ENCODE measurements around the gene DNAJB9. TPM values are rescaled to one million over a fixed set of nuclear protein-coding genes. Genes with fewer than 3 reads are reported as not detected.

DNAJB9 gene
- total and polyA plus RNA-seq, 9 of the 15 experiments (the other 6 are each of a cell fraction or from before 2014, with no cell fraction given) = 4.3 to 34.2 (median 9.6) TPM

GRCh38 chr7:108568801-108569380, 783 bp upstream of the DNAJB9 start:
- 1% methylated on average over 24 of the region's 24 CpGs for WGBS (ENCODE audit: insufficient coverage, low coverage, missing lambda C conversion rate)
- H3K4me3 ChIP-seq = peak overlapping the region; percentile 72
- ATAC-seq (no peak), DNase-seq (ENCODE audit: extremely low read depth in 1 of 4, low spot score in 3 of 4) (no peak), FAIRE-seq (no peak)
- in situ Hi-C loops (cut with MboI) (no loop called here), intact Hi-C loops (cut with micrococcal nuclease) (loop anchor here (1.0 kb wide), 2 partner anchors 32 to 43 kb away; partner anchors contain the start of gene PNPLA8)
- H3K36me3 ChIP-seq (ENCODE audit: control insufficient read depth, insufficient read depth, low read length) = peaks cover 53% of the 10 kb centered on the region
- peak overlapping the region; percentile 94 for H3K4me2 ChIP-seq (ENCODE audit: insufficient read depth, low read length)
- peak overlapping the region; percentile 92 for H2AFZ ChIP-seq (ENCODE audit: low read depth, low read length)
- no peaks in the 10 kb centered on the region for H4K20me1 ChIP-seq (replicated peaks; ENCODE audit: control insufficient read depth, insufficient read depth, low read length)
- ChIA-PET CTCF (ENCODE audit: low intra/inter-chr PET ratio) (no interaction called here), POLR2A (interaction anchor here (0.6 to 2.0 kb wide), 9 partner anchors 9 to 462 kb away, joined by 3 to 19 read pairs (median 4); partner anchors contain the start of gene PNPLA8)
- peaks cover 81% of the 10 kb centered on the region for H3K79me2 ChIP-seq (ENCODE audit: control insufficient read depth, insufficient read depth, low read length)
- H3K27ac ChIP-seq (ENCODE audit: extremely low read depth, low read depth, low read length) = peak overlapping the region; percentile 93
- no peaks in the 10 kb centered on the region for H3K9me1 ChIP-seq (ENCODE audit: control insufficient read depth, insufficient read depth, low read length)
- H3K27me3 ChIP-seq (ENCODE audit: control insufficient read depth in 2 of 2, insufficient read depth in 2 of 2, low read length in 2 of 2) = no peaks in the 10 kb centered on the region
- no peaks in the 10 kb centered on the region for H3K9me3 ChIP-seq (replicated peaks; ENCODE audit: control insufficient read depth, insufficient read depth, low read depth, low read length)
- BruUV-seq (replicated peaks) = TSS peak; percentile 61
- H3K9ac ChIP-seq (ENCODE audit: insufficient read depth in 1 of 2, low read depth in 2 of 2, low read length in 2 of 2) = peak overlapping the region; percentile 89 to 98
- peaks cover 11 to 13% of the 10 kb centered on the region in 2 experiments; a peak in 4 of 5 replicates for H3K4me1 ChIP-seq (replicated peaks in 1 of 2; ENCODE audit: control insufficient read depth in 2 of 2, insufficient read depth in 2 of 2, low read length in 2 of 2)
- TF ChIP-seq ELF4 (CRISPR knock-in tag; IDR thresholded peaks at IDR 0.05) (0 out of 2 replicates have a peak, but pooled peaks have one; percentile 42), U2AF2 (optimal IDR thresholded peaks at IDR 0.05; ENCODE audit: low read depth, low read length) (no peak), SMARCC2 (IDR thresholded peaks at IDR 0.05; ENCODE audit: low read depth) (peak; percentile 46; the same call in 1 of the 2 replicates), NR2F6 (CRISPR knock-in tag; IDR thresholded peaks at IDR 0.05) (no peak), ZNF175 (CRISPR knock-in tag; IDR thresholded peaks at IDR 0.05; ENCODE audit: low read depth) (peak; percentile 45), ZNF609 (CRISPR knock-in tag; IDR thresholded peaks at IDR 0.05; ENCODE audit: borderline replicate concordance) (0 out of 2 replicates have a peak, but pooled peaks have one; percentile 6), DMBX1 (CRISPR knock-in tag; IDR thresholded peaks at IDR 0.05; ENCODE audit: borderline replicate concordance) (peak; percentile 69; the same call in 1 of the 2 replicates), ZSCAN29 (IDR thresholded peaks at IDR 0.05) (0 out of 2 replicates have a peak, but pooled peaks have one; percentile 16), FOXJ2 (tag; IDR thresholded peaks at IDR 0.05) (no peak), RNF2 (IDR thresholded peaks at IDR 0.05) (peak; percentile 47; the same call in 1 of the 2 replicates), SMARCE1 (IDR thresholded peaks at IDR 0.05) (0 out of 2 replicates have a peak, but pooled peaks have one; percentile 48), TRIM24 (IDR thresholded peaks at IDR 0.05) (peak in 1 of 2 experiments; percentile 19; a peak in 1 of 4 replicates), ARHGAP35 (IDR thresholded peaks at IDR 0.05; ENCODE audit: partially characterized antibody) (no peak), FOXO4 (CRISPR knock-in tag; IDR thresholded peaks at IDR 0.05) (0 out of 2 replicates have a peak, but pooled peaks have one; percentile 45), KDM5B (IDR thresholded peaks at IDR 0.05; ENCODE audit: insufficient replicate concordance, low read depth, low read length) (no peak), ILF3 (IDR thresholded peaks at IDR 0.05; ENCODE audit: borderline replicate concordance) (0 out of 2 replicates have a peak, but pooled peaks have one; percentile 6)

Data from K562 (cell line).